Panc1 (cell line): ENCODE results near the gene FIP1L1. TPM values are rescaled to one million over a fixed set of nuclear protein-coding genes. Genes with fewer than 3 reads are reported as not detected.

Source experiments
- ATAC-seq: fragments of 200-7000 bp; cut with Tn5 transposase; 2 replicates; pipeline ENCODE4 v1.9.1; 2020; ENCODE audit warnings: mild to moderate bottlenecking, moderate library complexity
- BruUV-seq: library from RNA; stranded (reverse); fragments of 400-500 nt; replicated peaks from 2 replicates; lab custom pipeline; 2021; lab: Mats Ljungman, UMichigan
- CTCF ChIA-PET: fragments of 300-600 bp; sonication (Branson Sonifier 250); formaldehyde crosslinking; loops from one replicate; lab custom pipeline; 2022; ENCODE audit warnings: antibody characterized with exemption; lab: Charles Lee
- POLR2A ChIA-PET: fragments of 300-600 bp; sonication (Branson Sonifier 250); formaldehyde crosslinking; loops from one replicate; lab custom pipeline; 2022; ENCODE audit warnings: antibody characterized with exemption; lab: Charles Lee
- DNase-seq: peaks from one replicate; pipeline ENCODE4 v3.0.0-alpha.2; 2010; ENCODE audit warnings: low read depth, low spot score
- H3K27ac ChIP-seq: 2 replicates; pipeline ENCODE4 v1.5.1; 2011; ENCODE audit warnings: mild to moderate bottlenecking, low read length, inconsistent platforms
- H3K27me3 ChIP-seq: fragments of 200-500 bp; sonication (Bioruptor generic); 2 replicates; pipeline ENCODE4 v1.6.0; 2014; ENCODE audit warnings: low read length, inconsistent platforms; ENCODE audit not compliant: control insufficient read depth, insufficient read depth
- H3K36me3 ChIP-seq: fragments of 200-500 bp; sonication (Bioruptor generic); 2 replicates; pipeline ENCODE4 v1.5.1; 2014; ENCODE audit warnings: inconsistent platforms, mild to moderate bottlenecking, low read length, moderate library complexity; ENCODE audit not compliant: control insufficient read depth, insufficient read depth
- H3K4me1 ChIP-seq: 2 replicates; pipeline ENCODE4 v1.5.1; 2011; ENCODE audit warnings: inconsistent platforms, mild to moderate bottlenecking, low read length, moderate library complexity; ENCODE audit not compliant: control insufficient read depth, insufficient read depth
- H3K4me3 ChIP-seq, 2 experiments: 2 replicates each; pipeline ENCODE4 v1.5.1; 2011 to 2012; ENCODE audit warnings: low read depth in 2 of 2, low read length in 2 of 2, mild to moderate bottlenecking in 2 of 2, inconsistent platforms in 1 of 2, moderate library complexity in 1 of 2
- H3K9me3 ChIP-seq: fragments of 200-500 bp; sonication (Bioruptor generic); 2 replicates; pipeline ENCODE4 v1.5.1; 2014; ENCODE audit warnings: low read depth, mild to moderate bottlenecking, inconsistent platforms, low read length, moderate library complexity; ENCODE audit not compliant: control insufficient read depth, insufficient read depth
- POLR2AphosphoS5 ChIP-seq: IDR thresholded peaks from 2 replicates; pipeline ENCODE4 v1.6.1; 2012; ENCODE audit warnings: mild to moderate bottlenecking, low read depth, low read length, moderate library complexity
- SIN3A ChIP-seq: IDR thresholded peaks from 2 replicates; pipeline ENCODE4 v1.6.1; 2012; ENCODE audit warnings: low read depth, mild to moderate bottlenecking, low read length, moderate library complexity, borderline replicate concordance; ENCODE audit not compliant: insufficient read depth
- TCF7L2 ChIP-seq: IDR thresholded peaks from 2 replicates; pipeline ENCODE4 v1.6.1; 2011; ENCODE audit warnings: mild to moderate bottlenecking, low read depth, low read length, inconsistent platforms
- in situ Hi-C: cut with HindIII; loops from 2 replicates; pipeline ENCODE4 v1.10.0; 2016; ENCODE audit warnings: low sequenced_read_pairs, low pct_unique_long_range_greater_than_20kb
- intact Hi-C: fragments of 100-400 bp; cut with micrococcal nuclease; formaldehyde crosslinking; loops from one replicate; pipeline ENCODE4 v1.10.0; 2022; ENCODE audit not compliant: unreplicated experiment
- total RNA-seq: library from RNA; stranded (reverse); gene quantifications from one replicate; pipeline ENCODE4 v1.2.1, GENCODE V29; 2021; ENCODE audit not compliant: unreplicated experiment
- TF ChIP-seq, protein P1 (sequence below): fragments of 450-650 bp; IDR thresholded peaks from 2 replicates; pipeline ENCODE4 v1.5.1; 2017; ENCODE audit warnings: mild to moderate bottlenecking
- TF ChIP-seq, protein P2 (sequence below), 2 experiments: IDR thresholded peaks; 2 replicates each; pipeline ENCODE4 v1.6.1; 2011 to 2012; ENCODE audit warnings: low read depth in 2 of 2, control low read depth in 1 of 2, low read length in 1 of 2, mild to moderate bottlenecking in 1 of 2, moderate library complexity in 1 of 2; ENCODE audit not compliant: insufficient read depth in 1 of 2

Gene FIP1L1
- total RNA-seq, 1 experiment from 2014 or later, result 35.5 TPM

DNA sequence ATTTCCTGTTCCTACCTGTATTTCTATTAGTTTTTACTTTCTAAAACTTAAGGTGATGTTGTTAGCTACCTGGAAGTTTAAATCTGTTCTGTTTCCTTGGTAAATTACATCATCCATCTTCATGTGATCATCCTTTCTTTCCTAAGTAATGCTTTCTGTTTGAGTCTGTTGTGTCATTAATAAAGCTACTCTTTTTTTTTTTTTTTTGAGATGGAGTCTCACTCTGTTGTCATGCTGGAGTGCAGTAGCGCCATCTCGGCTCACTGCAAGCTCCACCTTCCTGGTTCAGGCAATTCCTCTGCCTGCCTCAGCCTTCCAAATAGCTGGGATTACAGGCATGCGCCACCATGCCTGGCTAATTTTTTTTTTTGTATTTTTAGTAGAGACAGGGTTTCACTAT lies 73.3 kb downstream of the FIP1L1 start:
- CTCF ChIA-PET, result no interaction called here
- no peaks in the 10 kb centered on the region for H3K27me3 ChIP-seq
- no peaks in the 10 kb centered on the region for H3K4me1 ChIP-seq
- no peak for TF ChIP-seq SIN3A
- TF ChIP-seq, protein P1, sequence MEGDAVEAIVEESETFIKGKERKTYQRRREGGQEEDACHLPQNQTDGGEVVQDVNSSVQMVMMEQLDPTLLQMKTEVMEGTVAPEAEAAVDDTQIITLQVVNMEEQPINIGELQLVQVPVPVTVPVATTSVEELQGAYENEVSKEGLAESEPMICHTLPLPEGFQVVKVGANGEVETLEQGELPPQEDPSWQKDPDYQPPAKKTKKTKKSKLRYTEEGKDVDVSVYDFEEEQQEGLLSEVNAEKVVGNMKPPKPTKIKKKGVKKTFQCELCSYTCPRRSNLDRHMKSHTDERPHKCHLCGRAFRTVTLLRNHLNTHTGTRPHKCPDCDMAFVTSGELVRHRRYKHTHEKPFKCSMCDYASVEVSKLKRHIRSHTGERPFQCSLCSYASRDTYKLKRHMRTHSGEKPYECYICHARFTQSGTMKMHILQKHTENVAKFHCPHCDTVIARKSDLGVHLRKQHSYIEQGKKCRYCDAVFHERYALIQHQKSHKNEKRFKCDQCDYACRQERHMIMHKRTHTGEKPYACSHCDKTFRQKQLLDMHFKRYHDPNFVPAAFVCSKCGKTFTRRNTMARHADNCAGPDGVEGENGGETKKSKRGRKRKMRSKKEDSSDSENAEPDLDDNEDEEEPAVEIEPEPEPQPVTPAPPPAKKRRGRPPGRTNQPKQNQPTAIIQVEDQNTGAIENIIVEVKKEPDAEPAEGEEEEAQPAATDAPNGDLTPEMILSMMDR, result no peak
- TF ChIP-seq, protein P2, sequence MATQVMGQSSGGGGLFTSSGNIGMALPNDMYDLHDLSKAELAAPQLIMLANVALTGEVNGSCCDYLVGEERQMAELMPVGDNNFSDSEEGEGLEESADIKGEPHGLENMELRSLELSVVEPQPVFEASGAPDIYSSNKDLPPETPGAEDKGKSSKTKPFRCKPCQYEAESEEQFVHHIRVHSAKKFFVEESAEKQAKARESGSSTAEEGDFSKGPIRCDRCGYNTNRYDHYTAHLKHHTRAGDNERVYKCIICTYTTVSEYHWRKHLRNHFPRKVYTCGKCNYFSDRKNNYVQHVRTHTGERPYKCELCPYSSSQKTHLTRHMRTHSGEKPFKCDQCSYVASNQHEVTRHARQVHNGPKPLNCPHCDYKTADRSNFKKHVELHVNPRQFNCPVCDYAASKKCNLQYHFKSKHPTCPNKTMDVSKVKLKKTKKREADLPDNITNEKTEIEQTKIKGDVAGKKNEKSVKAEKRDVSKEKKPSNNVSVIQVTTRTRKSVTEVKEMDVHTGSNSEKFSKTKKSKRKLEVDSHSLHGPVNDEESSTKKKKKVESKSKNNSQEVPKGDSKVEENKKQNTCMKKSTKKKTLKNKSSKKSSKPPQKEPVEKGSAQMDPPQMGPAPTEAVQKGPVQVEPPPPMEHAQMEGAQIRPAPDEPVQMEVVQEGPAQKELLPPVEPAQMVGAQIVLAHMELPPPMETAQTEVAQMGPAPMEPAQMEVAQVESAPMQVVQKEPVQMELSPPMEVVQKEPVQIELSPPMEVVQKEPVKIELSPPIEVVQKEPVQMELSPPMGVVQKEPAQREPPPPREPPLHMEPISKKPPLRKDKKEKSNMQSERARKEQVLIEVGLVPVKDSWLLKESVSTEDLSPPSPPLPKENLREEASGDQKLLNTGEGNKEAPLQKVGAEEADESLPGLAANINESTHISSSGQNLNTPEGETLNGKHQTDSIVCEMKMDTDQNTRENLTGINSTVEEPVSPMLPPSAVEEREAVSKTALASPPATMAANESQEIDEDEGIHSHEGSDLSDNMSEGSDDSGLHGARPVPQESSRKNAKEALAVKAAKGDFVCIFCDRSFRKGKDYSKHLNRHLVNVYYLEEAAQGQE (IDR thresholded peaks at IDR 0.05; ENCODE audit: insufficient read depth in 1 of 2, low read depth in 2 of 2, low read length in 1 of 2), result no peak
- no peak for TF ChIP-seq POLR2AphosphoS5
- TF ChIP-seq TCF7L2, result no peak
- in situ Hi-C loops, result no loop called here
- DNase-seq, result no peak
- H3K9me3 ChIP-seq, result no peaks in the 10 kb centered on the region
- POLR2A ChIA-PET, result interaction anchor here (0.7 kb wide), 1 partner anchor 9 kb away, joined by 7 read pairs; no protein-coding TSS in a partner anchor
- H3K4me3 ChIP-seq, result no peak overlapping the region
- ATAC-seq, result no peak
- H3K27ac ChIP-seq, result no peak overlapping the region
- intact Hi-C loops, result no loop called here
- peaks cover 4% of the 10 kb centered on the region; the same call in 1 of the 2 replicates for H3K36me3 ChIP-seq
- no TSS peak for BruUV-seq

DNA sequence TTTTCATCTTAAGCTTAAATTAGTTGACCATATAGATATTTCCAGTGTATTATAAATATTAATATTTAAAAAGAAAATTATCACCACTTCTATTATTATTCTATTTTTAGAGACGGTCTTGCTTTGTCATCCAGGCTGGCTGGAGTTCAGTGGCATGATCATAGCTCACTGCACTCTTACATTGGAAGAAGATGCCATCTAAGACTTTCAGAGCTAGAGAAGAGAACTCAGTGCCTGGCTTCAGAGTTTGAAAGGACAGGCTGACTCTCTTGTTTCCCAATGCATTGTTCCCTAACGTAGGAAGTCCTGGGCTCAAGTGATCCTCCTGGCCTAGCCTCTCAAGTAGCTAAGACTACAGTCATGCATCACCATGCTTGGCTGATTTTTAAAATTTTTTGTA lies 75.9 kb downstream of the FIP1L1 start:
- no peaks in the 10 kb centered on the region for H3K27me3 ChIP-seq
- H3K9me3 ChIP-seq, result no peaks in the 10 kb centered on the region
- TF ChIP-seq SIN3A, result no peak
- TF ChIP-seq, protein P1, result no peak
- no peak for TF ChIP-seq TCF7L2
- TF ChIP-seq, protein P2 (IDR thresholded peaks at IDR 0.05; ENCODE audit: insufficient read depth in 1 of 2, low read depth in 2 of 2, low read length in 1 of 2), result no peak
- TF ChIP-seq POLR2AphosphoS5, result no peak
- DNase-seq (no peak), ATAC-seq (no peak)
- H3K27ac ChIP-seq, result no peak overlapping the region
- H3K4me1 ChIP-seq, result no peaks in the 10 kb centered on the region
- H3K36me3 ChIP-seq, result peaks cover 4% of the 10 kb centered on the region; the same call in 1 of the 2 replicates
- H3K4me3 ChIP-seq, result no peak overlapping the region
- no TSS peak for BruUV-seq
- intact Hi-C loops, result no loop called here
- CTCF ChIA-PET, result no interaction called here
- in situ Hi-C loops, result no loop called here
- POLR2A ChIA-PET, result no interaction called here
